ENCODE data around the gene KCNJ9.

- no peak for TF ChIP-seq USF1 (CRISPR knock-in tag; IDR thresholded peaks at IDR 0.05)
- TF ChIP-seq E2F1 (CRISPR knock-in tag; IDR thresholded peaks at IDR 0.05) = no peak
- no peak for TF ChIP-seq CTCF (IDR thresholded peaks at IDR 0.05)
- TF ChIP-seq ESRRA (CRISPR knock-in tag; IDR thresholded peaks at IDR 0.05; ENCODE audit: borderline replicate concordance) = no peak
- no peak for TF ChIP-seq NR1H2 (CRISPR knock-in tag; IDR thresholded peaks at IDR 0.05)
- TF ChIP-seq ETV6 (CRISPR knock-in tag; IDR thresholded peaks at IDR 0.05) = no peak
- no peak for TF ChIP-seq USF2 (CRISPR knock-in tag; IDR thresholded peaks at IDR 0.05)
- no peak for TF ChIP-seq CDX4 (CRISPR knock-in tag; IDR thresholded peaks at IDR 0.05; ENCODE audit: borderline replicate concordance)
Measured at GRCh38 chr1:160074865-160075264, 6.5 kb upstream of the KCNJ9 start.
